RCC 7860 (cell line): Measurements from ENCODE around the gene PPM1B.
"Not testable (repeated sequence)": the region's sequence is repeated elsewhere in the genome, so short reads cannot be mapped to it uniquely, and the experiment has no call there.

Experiments
- DNase-seq: peaks from one replicate; pipeline ENCODE4 v3.0.0-alpha.2; 2015; ENCODE audit warnings: low spot score
- FAIRE-seq: peaks from 2 replicates; lab custom pipeline; 2012; peaks lifted over from hg19 to GRCh38; lab: Jason Lieb, UNC

The PPM1B gene

DNA sequence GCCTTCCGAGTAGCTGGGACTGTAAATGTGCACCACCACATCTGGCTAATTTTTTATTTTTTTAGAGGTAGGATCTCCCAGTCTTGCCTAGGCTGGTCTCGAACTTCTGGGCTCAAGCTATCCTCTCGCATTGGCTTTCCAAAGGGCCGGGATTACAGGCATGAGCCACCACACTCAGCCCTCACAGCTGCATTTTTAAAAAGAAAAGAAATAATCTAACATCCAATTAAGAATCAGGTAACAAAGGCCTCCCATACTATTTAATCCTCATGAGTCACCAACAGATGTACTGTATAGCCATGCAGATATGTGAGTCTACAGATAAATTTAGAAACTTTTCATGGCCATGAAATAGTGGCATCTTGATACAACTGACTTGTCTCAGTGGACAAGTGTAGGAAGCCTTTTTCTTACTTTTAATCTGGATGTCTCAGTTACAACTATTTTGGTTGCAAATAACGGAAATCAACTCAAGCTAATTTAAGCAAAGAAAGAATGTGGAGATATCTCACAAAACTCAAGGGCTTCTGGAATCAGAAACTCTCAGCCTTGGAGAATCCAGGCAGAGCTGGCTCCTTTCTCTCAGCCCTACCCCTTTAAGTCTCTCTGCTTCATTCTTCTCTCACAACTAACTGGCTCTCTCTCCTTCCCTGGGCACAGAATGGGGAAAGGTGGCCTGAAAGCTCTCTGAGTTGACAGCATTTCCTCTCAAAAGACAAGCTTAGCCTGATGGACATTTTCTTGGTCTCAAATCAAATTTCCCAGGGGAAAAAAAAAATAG is 12.8 kb upstream of the PPM1B start:
- FAIRE-seq (no peak), DNase-seq (no peak)

DNA sequence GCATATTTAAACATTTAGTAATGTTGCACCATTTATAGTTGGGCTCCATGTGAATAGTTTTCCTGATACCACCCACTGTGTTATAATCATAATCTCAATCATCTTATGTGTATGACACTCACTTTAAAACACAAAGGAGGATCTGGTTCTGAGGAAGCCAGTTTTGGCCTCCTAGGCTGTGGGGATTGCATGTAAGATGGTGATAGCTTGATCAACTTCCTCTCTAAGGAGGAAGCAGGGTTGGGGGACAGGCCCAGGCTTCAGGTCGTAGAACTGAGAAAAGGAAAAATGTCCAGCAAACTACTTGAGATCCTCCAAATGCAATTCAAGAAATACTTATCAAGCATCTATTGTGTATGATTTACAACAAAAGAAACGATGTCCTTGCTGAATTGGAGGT is 4.9 kb upstream of the PPM1B start:
- FAIRE-seq (no peak), DNase-seq (no peak)

DNA sequence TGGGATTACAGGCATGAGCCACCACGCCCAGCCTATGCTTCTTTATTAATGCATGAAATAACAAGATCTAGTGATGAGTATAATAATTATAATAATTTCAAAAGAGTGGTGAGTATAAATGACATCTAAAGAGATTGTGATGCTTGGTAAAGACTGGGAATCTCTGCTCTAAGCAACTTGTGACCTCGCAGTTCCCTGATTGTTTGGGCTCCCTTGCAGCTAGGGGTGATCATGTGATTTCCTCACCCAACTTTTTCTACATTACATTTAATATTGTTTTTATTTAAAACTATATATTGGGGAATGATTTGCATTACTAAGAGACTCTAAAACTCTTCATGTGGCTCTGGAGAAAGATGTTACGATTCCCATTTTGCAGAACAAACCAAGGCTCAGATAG is 4.1 kb upstream of the PPM1B start:
- DNase-seq (no peak), FAIRE-seq (no peak)

DNA sequence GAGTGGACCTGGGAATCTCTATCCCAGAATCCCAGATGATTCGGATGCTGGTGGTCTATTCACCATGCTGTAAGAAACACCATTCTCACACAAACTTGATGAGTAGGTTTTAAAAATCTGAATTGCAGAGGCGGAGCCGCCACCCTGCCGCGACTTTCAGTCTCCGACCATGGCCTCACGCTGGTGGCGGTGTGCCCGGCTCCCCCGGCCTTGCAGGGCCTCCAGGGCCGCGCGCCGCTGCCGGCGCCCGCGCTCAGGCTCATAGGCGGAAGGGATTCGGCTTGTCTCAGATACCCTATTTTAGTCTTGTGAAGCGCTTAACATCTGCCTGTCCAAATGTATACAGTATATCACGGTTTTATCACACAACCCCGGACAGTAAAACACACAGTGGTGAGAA is 2.6 kb upstream of the PPM1B start:
- no peak for FAIRE-seq
- no peak for DNase-seq

DNA sequence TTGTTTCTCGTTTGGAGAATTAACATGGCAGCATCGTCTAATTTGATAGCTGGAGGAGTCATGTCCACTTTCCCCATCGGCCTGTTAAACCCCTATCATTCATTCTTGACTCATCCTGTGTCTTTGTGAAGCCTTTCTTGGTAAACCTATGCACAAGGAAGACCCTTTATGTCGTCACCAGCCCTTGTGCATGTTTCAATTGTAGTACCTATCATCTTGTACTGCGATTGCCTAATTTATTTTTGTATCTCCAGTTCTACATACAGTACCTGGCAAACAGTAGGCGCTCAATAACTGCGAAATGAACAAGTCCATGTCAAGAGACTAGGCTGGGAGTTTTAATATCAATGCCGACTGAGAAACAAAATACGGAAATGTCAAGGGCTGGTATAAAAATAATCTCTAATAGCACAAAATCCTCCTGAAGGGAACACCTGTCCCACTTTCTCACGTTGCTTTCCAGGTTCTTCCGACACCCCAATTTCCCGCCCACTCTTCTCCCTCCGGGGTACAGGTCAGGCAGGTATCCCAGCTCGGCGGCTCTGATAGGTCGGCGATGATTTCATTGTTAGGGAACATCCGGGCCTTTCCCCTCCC is 1.3 kb upstream of the PPM1B start:
- DNase-seq: no peak
- FAIRE-seq: no peak

DNA sequence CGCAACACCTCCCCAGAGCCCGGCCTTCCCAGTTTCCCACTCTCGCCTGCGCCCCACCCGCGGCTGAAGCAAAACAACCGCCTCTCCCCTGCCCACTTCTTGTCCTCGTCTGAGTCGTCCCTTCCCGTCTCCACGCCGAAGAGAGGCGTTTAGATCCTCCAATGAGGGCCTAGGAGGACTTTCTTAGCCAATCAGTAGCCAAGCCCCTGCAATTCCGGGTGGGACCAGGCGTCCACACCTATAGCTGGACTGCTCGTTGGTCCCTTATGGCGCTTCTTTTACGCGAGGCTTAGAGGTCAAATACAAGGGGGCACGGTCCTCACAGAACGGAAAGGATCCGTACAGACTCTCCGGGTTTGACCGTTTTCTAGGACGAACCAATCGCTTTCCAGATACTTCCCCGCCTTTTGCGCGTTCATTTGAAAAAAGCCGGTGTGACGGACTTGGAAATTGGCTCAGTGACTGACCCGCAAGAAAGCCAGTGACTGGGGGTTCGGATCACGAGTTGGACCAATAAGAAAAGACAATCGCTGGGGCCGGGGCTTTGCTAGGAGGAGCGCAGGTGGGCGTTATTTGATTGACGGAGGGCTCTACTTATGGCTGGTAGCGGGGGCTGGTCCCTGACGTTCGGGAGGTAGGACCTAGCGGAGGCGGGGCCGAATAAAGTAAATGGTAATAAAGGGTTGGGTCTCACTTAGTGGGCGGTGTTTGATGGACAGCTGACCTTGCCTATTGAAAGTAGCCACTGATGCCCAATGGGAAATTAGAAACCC is 581 bp upstream of the PPM1B start:
- FAIRE-seq: peak; percentile 92

DNA sequence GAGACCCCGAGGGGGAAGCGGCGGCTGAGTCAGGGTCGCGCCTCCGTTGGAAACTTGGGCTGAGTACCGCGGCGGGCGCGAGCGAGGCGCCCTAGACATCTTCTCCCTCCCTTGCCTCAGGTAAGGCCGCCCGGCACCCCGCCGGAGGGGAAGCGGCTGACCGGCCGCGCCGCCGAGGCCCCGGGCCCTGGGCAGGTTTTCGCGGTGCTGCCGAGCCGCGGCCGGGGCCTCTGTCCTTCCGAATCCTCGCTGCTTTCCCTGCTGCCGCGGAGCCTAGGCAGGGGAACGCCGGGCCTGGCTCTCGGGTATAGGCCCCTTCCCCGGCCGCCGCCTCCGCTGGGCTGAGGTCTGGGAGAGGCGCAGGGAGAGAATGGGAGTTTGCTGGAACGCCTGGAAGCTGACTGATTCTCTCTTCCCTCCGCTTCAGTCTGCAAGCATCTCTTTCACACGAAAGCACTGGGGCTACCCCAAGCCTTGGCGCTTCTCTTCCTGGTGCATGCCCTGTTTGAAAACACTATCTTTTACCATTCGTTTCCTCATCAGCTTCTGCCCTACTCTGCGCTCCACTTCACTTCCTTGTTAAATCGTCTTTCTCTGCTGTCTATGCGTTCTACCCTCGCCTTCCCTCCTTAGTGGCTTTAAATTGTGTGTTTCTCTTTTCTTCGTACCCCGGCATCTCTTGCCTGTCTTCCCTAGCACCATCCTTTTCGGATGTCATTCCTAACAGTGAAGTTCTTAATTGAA is 652 bp downstream of the PPM1B start:
- peak; percentile 34 for DNase-seq

More for the DNA sequence above, 581 bp upstream of the PPM1B start:
- peak; percentile 99 for DNase-seq

DNA sequence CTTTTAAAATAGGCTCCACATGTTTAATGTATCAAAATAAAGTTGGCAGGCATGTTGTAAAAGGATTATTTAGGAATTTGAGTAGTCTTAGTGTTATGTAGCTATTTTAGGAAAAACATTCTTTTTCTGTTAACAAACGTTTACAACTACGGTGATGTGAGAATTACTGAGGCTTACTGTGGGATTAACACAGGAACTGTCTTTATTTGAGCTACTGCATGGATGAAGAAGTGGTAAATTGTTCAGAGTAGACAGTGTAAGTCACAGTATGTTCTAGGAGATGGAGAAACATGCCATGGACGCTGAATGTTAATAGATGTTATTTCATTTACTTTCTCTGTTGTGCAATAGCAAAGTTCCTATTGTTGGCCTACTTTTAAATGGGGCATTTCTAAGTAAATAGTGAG is 1.6 kb downstream of the PPM1B start:
- no peak for DNase-seq
- FAIRE-seq: peak; percentile 55

More for the DNA sequence above, 652 bp downstream of the PPM1B start:
- FAIRE-seq: no peak

DNA sequence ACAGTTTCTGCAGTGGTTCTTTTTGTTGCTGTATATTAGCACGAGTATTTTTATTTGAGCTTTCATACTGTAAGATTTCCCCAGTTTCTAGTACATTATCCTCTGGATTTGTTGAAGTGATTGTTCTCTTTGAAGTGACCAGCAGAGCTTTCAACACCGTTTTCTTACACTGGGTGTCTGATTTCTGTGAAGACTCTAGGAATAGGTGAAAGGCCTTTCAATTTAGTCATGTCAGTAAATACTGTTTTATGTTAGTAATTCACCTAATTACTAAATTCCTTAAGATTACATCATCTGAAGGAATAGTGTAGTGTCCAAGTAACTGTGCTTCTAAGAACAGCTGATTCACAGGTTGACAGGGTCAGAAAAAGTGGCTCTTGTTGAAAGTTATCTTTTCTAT is 2.3 kb downstream of the PPM1B start:
- DNase-seq: peak; percentile 66
- peak; percentile 76 for FAIRE-seq

DNA sequence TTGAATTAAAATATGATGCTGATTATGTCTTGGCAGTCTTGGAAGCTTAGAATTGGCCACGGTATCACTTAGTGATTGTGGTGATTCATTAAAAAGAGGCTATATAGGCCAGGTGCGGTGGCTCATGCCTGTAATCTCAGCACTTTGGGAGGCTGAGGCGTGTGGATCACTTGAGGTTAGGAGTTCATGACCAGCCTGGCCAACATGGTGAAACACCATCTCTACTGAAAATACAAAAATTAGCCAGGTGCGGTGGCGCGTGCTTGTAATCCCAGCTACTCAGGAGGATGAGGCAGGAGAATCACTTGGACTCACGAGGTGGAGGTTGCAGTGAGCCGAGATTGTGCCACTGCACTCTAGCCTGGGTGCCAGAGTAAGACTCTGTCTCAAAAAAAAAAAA is 2.8 kb downstream of the PPM1B start:
- FAIRE-seq: not testable (repeated sequence)

DNA sequence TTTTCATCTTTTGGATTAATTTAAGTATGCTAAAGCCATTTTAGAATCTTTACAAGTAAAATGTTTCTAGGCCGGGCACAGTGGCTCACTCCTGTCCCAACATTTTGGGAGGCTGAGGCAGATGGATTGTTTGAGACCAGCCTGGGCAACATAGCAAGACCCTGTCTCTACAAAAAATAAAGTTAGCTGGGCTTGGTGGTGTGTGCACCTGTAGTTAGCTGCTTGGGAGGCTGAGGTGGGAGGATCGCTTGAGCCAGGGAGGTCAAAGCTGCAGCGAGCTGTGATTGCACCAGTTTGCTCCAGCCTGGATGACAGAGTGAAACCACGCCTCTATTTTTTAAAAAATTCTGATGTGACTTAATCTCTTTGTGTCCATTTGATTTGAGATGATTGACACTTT is 3.9 kb downstream of the PPM1B start:
- FAIRE-seq (no peak), DNase-seq (no peak)

More for the DNA sequence above, 2.8 kb downstream of the PPM1B start:
- DNase-seq: not testable (repeated sequence)

DNA sequence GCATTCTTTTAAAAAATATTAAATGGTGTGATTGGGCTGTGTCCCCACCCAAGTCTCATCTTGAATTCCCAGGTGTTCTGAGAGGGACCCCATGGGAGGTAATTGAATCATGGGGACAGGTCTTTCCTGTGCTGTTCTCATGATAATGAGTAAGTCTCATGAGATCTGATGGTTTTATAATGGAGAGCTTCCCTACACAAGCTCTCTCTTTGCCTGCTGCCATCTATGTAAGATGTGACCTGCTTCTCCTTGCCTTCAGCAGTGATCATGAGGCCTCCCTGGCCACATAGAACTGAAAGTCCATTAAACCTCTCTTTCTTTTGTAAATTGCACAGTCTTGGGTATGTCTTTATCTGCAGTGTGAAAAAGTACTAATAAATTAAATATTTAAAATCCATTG is 10.3 kb downstream of the PPM1B start:
- no peak for DNase-seq
- no peak for FAIRE-seq

DNA sequence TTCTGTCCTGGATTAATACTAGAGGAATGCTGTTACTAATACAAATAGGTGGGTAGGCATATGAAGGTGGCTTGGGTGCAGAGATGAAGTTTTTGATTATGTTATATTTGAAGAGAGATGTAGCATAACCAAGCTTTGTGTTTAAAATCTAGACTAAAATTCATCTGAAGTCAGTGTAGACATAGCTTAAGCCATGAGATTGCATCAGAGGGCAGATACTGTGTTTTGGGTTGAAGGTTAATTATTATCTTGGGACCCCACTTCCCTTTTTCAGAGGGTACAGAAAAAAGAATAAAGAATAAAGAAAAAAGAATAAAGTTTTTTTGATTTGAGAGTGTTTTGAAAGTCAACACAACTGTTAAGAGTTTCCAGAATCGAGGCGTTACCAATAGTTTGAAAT is 13.0 kb downstream of the PPM1B start:
- FAIRE-seq (no peak), DNase-seq (no peak)

DNA sequence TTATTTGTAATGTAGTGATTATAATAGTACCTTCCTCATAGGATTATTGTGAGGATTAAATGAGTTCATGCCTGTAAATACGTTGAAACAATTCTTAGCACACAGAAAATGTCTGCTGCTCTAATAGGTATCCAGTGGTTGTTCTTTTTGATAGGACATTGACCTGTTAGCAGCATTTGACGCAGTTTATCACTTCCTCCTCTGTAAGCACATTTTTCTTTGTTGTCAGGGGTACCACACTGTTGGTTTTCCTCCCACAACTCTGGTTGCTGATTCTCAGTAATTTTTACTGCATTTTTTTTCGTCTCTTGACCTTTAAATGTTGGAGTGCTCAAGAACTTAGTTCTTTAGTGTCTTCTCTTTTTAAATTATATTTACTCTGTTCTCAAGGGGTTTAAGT is 15.4 kb downstream of the PPM1B start:
- FAIRE-seq (no peak), DNase-seq (no peak)

DNA sequence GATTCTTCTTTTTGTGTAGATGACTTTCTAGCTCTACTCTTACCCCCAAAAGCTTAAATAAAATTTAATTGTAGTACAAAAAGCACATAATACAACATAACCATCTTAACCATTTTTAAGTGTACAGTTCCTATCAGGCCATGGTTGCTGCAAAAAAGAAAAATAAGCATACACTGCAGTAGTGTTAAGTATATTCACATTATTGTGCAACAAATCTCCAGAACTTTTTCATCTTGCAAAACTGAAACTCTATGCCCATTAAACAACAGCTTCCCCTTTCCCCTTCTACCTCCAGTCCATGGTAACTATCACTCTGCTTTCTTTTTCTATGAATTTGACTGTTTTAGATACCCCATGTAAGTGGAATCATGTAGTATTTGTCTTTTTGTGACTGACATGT is 18.1 kb downstream of the PPM1B start:
- no peak for FAIRE-seq
- DNase-seq: no peak

DNA sequence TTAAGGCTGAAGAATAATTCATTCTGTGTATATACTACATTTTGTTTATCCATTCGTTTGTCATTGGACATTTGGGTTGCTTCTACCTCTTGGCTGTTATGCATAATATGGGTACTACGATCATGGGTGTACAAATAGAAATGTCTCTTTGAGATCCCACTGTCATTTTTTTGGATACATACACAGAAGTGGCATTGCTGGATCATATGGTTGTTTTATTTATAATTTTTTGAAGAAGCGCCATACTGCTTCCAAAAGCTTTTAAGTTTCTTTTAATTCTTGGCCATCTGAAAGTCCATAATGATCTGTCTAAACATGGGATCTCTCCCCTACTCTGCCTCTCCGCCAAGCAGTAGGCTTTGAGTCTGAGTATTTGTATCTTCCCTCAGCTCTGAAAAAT is 18.6 kb downstream of the PPM1B start:
- DNase-seq (no peak), FAIRE-seq (no peak)

DNA sequence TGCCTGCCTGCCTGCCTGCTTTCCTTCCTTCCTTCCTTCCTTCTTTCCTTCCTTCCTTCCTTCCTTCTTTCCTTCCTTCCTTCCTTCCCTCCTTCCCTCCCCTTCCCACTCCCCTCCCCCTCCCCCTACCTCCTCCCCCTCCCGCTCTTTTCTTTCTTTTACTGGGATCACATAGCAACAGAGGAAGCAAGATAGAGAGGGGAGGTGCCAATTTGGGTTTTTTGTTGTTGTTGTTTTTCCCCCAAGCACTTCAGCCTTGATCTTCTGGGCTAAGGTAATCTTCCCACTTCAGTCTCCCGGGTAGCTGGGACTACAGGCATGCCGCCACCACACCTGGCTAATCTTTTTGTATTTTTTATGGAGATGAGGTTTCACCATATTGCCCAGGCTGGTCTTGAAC is 20.0 kb downstream of the PPM1B start:
- FAIRE-seq (no peak), DNase-seq (no peak)

DNA sequence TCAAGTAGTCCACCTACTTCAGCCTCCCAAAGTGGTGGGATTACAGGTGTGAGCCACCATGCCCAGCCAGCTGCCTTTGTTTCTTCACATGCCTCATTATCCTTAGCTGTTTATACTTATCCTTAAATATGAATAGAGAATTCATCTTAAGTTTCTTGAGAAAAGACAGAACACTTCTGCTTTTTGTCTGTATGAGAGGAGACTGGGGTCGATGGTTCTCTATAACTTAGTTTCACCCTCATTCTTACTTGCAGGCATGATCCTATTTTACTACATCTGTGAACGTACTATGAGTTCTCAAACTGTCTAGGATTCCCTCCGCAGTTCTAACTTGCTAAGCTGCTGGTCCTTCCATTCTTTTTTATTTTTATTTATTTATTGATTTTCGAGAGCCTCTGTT is 20.4 kb downstream of the PPM1B start:
- FAIRE-seq (no peak), DNase-seq (no peak)

DNA sequence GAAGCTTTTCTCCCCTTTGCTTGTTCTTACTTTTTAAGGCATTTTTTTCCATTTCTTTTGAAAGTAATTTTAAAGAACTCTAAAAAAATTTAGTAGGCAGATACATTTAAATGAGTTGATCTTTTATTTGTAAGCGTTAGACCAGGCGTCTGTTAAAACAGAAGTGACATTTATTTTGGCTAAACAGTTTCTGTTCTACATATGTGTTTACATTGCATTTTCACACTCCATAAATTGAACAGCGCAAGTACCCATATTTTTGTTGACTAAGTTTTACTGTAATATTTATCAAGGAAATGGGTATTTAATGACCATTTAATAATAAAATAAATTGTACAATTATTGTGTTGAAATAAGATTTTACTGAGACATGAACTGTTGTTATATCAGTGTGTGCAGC is 21.9 kb downstream of the PPM1B start:
- FAIRE-seq (no peak), DNase-seq (no peak)

DNA sequence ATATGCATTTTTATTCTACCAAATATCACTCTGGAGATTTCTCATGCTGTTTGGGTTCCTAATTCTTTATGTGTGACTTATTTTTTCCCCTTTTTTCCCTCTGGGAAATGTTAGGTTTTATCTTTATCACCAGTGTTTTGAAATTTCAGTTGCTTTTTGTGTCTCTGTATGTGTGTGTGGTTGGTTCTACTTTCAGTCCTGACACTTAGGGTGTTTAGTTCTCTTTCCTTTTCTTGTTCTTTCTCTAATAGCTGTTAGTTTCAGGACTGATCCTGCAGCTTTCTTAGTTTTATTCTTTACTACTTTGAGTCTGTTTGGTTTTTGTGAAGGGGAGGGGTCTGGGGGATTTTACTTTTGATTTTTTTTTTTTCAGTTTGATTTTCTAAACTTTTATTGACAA is 23.1 kb downstream of the PPM1B start:
- FAIRE-seq: no peak

DNA sequence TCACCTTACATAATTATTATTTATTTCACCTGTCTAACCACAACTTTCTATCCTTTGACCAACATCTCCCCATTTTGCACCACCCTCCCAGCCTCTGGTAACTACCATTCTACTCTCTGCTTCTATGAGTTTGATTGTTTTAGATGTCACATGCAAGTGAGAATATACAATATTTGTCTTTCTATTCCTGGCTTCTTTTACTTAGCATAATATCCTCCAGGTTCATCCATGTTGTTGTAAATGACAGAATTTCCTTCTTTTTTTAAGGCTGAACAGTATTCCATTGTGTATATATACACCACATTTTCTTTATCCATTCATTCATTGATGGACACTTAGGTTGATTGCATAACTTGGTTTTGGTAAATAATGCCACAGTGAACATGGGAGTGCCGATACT is 24.0 kb downstream of the PPM1B start:
- FAIRE-seq: no peak

More for the DNA sequence above, 23.1 kb downstream of the PPM1B start:
- no peak for DNase-seq

More for the DNA sequence above, 24.0 kb downstream of the PPM1B start:
- DNase-seq: no peak
